Activated effector memory CD4-positive, alpha-beta T cell treated with Interleukin-2 at 50 U/mL for 16 hours (primary cell): Measurements from ENCODE around the gene NRARP.

Experiments
- DNase-seq: peaks from one replicate; pipeline ENCODE4 v3.0.0-alpha.2; 2020

The NRARP gene

DNA sequence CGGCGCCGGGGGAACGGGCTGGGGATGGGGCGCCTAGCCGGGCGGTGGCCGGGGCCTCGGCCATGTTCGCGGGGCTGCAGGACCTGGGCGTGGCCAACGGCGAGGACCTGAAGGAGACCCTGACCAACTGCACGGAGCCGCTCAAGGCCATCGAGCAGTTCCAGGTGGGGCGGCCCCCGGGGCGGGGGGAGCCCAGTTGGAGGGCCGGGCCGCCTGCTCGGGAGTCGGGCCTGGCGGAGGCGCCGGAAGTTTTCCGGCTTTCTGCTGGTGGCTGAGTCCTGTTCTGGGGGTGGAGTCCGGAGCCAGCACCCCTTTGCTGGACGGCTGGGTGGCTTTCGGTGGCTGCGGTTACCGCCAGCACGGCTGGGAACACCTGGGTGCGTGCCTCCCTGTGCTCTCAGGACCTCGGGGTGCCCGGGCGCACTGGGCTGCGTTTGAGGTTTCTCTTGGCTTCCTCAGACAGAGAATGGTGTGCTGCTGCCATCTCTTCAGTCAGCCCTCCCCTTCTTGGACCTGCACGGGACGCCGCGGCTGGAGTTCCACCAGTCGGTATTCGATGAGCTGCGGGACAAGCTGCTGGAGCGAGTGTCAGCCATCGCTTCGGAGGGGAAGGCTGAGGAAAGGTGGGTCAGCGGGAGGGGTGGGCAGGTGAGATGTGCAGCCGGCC is 46.5 kb downstream of the NRARP start:
- DNase-seq: no peak

DNA sequence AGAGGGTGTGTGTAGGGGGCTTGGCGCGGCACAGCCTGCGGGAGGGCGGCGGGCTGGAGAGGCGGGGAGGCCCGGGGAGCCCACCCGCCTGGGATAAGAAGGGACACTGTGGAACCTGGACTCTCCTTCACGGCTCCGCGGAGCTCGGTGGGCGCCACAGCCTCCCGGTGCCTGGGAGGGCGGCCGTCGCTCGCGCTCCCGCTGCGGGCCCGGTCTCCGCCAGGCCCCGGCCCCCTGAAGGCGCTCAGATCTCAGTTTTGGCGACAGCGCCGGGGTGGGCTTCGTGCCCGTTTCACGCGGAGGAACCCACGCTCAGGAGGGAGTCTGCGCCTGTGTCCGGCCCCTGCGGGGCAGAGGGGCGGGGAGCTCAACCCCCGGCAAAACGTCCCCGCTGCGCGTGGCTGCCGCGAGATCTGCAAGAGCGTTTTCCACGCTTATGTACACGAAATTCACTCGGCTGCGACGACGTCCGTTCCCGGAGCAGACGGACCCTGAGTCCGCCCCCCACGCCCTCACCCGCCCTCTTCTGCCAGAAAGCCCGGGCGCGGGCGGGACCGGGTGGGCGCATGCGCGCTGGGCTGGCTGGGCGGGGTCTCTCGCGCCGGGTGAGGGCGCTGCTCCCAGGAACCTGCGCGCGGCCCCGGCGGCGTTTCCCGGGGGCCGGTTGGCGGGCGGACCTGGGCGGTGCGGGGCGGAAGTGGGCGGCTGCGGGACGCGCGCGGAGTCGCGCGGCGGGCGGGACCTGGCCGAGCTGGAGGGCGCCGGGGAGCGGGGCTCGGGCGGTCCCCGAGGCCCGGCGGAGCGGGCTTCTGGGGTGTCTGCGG is 47.2 kb downstream of the NRARP start, which contains the start of gene NELFB:
NELFB (plus strand) TSS at position 704 of the 824 bp plus-strand sequence.
- DNase-seq: peak; percentile 93

DNA sequence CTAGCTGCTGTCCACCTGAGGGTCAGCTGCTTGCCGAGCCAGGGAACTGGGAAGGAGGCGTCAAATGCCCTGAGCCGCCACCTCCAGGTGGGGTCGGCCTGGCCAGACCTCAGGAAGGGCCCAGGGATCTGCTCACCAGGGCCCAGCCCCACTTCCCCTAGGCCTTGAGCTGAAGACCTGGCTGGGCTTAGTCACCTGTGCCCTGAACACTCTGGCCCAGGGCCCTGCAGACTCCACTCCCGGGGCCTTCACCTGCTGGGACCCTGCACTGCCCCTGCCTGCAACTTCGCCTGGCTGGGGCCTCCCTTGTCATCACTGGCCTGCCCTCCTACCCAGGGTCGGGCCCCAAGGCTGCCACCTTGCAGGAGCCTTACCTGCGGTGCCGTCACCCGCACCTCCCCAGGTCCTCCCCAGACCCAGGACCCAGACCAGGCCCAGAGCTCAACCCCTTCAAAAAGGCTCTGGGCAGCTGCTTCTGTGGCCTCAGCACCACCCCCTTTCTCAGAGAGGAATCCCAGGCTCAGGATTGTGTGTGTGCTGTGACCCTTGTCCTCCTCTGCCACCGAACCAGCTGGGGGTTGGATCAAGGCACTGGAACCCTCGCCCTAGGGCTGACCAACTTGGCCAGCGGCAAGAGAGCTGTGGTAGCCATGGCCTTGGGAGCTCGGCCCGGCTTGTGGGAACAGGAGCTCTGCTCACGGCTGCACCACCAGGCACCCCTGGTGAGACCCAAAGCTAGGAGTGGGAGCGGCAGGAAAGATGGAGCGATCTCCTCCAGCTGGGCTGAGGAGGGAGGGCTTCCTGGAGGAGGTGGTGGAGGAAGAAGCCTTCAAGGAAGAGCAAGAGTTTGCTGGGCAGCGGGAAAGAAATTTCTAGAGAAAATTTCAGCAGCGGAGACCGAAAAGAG is 48.1 kb downstream of the NRARP start:
- no peak for DNase-seq

DNA sequence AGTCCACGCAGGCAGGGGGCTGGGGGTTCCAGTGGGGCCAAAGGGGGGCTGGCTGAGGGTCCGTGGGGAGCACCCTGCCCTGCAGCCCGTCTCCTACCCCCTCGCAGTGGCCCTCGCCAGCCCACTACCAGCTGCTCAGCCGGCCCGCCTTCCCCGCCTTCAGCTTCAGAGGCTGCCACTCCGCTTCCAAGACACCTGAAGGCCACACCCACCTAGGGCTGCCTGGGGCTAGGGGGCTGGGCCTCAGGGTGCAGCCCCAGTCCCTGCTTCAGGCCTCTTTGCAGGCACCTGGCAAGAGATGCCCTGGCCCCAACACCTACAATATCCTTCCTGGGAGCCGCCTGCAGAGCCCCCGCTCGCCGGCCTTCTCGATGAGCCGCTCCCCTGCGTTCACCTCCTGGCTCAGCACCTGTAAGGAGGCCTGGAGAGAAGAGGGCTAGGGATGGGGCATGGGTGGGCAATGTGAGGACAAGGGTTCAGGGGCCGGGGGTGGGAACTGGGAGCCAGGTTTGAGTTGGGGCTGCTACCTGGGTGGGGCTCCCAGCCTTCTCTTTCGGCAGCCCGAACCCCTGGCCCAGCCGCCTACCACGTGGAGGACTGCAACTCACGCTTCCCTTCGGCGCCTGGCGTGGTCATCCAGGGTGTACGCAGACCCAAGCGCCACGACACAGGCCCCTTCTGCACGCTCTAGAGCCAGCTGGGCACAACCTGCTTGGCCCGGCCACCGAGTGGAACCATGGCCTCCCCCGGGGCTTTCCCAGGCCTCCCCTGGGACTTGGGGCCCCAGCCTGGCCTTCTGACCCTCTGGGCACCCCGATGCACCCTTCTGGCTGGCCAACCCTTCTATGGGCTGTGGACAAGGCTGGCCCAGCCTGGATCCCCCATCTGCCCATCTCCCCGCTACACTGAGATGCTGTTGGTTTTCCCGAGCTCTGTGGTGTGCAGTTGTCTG is 49.2 kb downstream of the NRARP start:
- no peak for DNase-seq

DNA sequence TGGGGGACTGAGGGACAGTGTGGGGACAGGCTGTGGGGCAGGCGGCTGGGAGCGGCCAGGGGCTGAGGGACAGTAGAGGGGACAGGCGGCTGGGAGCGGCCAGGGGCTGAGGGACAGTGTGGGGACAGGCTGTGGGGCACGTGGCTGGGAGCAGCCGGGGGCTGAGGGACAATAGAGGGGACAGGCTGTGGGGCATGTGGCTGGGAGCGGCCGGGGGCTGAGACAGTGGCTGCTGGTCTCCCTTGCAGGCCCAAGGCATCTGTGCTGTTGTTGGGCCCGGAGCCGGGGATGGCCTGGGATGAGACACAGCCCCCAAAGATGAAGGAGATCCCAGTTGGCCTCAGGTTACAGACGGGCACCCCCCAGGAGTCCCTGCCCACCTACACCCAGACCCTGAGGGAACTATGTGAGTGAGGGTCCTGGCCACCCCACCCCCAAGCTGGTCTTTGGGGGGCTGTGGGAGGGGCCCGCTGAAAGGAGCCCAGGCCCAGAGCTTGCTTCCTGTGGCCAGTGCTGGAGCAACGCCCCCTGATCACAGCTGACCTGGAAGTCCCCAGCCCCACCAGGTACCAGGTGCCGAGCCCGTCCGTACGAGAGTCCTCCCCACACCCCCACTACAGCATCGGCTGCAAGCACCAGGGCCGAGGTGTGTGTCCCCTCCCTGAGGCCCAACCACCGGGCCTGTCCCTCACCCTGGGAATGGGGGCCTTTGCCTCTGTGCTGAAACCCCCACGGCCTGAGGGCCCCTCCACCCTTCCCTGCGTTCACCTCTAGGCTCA is 50.4 kb downstream of the NRARP start:
- DNase-seq: no peak

DNA sequence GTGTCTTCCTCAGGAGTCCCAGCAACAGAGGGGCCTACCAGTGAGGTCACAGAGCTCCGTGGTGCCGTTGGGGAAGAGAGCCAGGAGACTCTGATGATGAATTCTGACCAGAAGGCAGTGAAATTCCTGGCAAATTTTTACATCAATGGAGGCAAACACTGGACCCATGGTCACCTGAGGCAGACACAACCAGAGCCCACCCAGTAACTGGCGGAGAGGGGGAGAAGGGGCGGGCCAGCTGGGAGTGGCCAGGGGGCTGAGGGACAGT is 50.9 kb downstream of the NRARP start, which contains the start of gene STPG3:
STPG3 (plus strand) TSS at position 93 of the 268 bp plus-strand sequence; CDS start at position 94, 1 bp downstream.
- no peak for DNase-seq

DNA sequence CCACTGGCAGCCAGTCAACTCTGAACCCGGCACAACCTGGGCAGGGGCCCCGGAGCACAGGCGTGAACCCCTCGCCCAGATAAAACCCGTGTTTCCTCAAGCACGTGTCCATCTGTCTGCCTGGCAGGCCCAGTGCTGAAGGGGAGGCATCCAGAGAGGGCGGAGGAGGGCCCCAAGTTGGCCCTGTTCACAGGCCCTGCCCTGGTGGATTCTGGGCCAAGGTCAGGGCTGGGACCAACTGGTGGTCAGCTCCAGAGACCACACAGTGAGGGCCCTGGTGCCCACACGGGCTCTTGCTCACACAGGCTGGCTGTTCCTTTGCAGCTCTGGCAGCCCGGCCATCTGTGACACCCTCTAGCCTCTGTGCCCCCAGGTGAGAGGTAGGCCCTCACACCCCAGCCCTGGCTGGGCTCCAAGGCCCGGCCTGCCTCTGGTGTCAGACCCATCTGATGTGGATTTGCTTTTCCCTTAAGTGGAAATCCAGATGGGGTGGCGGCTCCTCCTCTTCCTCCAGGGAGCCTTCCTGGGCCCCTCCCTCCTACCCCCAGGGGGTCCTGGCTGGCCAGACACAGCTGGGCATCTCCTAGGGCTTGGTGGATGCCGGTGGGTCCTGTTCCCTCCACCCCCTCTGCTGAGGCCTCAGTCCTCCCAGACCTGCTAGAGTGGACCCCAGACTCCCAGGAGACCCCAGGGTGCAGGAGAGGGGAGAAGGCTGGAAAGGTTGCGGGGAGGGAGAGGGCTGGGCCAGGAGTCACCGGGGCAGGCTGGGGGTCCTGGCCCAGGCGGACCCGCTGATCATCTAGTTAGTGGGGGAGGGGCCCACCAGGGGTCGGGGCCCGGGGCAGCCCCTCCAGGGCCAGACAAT is 51.5 kb downstream of the NRARP start:
- no peak for DNase-seq
